ENCODE measurements around the gene CELA2B.
A peak's percentile ranks its signal among the peaks of the same experiment; 100 is the strongest.
"Not testable (repeated sequence)": the region's sequence is repeated elsewhere in the genome, so short reads cannot be mapped to it uniquely, and the experiment has no call there.

CELA2B gene

GRCh38 chr1:15475752-15476314 lies at the start of gene CELA2B:
Gene CELA2B, plus strand, starts transcription at chr1:15476104. Its CDS starts 22 bp downstream, at chr1:15476126.
- DNase-seq, result no peak

GRCh38 chr1:15426492-15427279 lies 49.2 kb upstream of the CELA2B start:
- DNase-seq, result no peak

- no peak for DNase-seq
These were observed 48.6 kb upstream of the CELA2B start for GRCh38 chr1:15427280-15427666.

- DNase-seq, result not testable (repeated sequence)
These were observed 47.7 kb upstream of the CELA2B start for GRCh38 chr1:15428252-15428651.

- DNase-seq, result no peak
These were observed 47.0 kb upstream of the CELA2B start for GRCh38 chr1:15428815-15429435.

GRCh38 chr1:15429701-15430149 lies 46.2 kb upstream of the CELA2B start:
- DNase-seq, result no peak

- DNase-seq, result peak; percentile 16 to 27
These were observed 44.9 kb upstream of the CELA2B start for GRCh38 chr1:15430787-15431570.

GRCh38 chr1:15431571-15431948 lies 44.3 kb upstream of the CELA2B start:
- DNase-seq, result no peak

GRCh38 chr1:15432324-15432723 lies 43.6 kb upstream of the CELA2B start:
- DNase-seq, result no peak

- DNase-seq, result no peak
These were observed 42.4 kb upstream of the CELA2B start for GRCh38 chr1:15433471-15433870.

- DNase-seq, result peak; percentile 86 to 90
These were observed 41.2 kb upstream of the CELA2B start for GRCh38 chr1:15434739-15435138.

GRCh38 chr1:15435239-15436077 lies 40.4 kb upstream of the CELA2B start:
- no peak for DNase-seq

GRCh38 chr1:15436881-15437442 lies 38.9 kb upstream of the CELA2B start:
- DNase-seq, result no peak

GRCh38 chr1:15439325-15439724 lies 36.6 kb upstream of the CELA2B start:
- DNase-seq, result no peak

GRCh38 chr1:15440357-15440756 lies 35.5 kb upstream of the CELA2B start:
- no peak for DNase-seq

- DNase-seq, result no peak
These were observed 34.7 kb upstream of the CELA2B start for GRCh38 chr1:15441247-15441646.

GRCh38 chr1:15442119-15442518 lies 33.8 kb upstream of the CELA2B start:
- no peak for DNase-seq

GRCh38 chr1:15442759-15443158 lies 33.1 kb upstream of the CELA2B start:
- DNase-seq, result no peak

- no peak for DNase-seq
These were observed 32.6 kb upstream of the CELA2B start for GRCh38 chr1:15443281-15443680.

GRCh38 chr1:15444468-15445389 lies 31.2 kb upstream of the CELA2B start:
- no peak for DNase-seq
